ENCODE data around the gene ZSCAN1.

Gene ZSCAN1

DNA sequence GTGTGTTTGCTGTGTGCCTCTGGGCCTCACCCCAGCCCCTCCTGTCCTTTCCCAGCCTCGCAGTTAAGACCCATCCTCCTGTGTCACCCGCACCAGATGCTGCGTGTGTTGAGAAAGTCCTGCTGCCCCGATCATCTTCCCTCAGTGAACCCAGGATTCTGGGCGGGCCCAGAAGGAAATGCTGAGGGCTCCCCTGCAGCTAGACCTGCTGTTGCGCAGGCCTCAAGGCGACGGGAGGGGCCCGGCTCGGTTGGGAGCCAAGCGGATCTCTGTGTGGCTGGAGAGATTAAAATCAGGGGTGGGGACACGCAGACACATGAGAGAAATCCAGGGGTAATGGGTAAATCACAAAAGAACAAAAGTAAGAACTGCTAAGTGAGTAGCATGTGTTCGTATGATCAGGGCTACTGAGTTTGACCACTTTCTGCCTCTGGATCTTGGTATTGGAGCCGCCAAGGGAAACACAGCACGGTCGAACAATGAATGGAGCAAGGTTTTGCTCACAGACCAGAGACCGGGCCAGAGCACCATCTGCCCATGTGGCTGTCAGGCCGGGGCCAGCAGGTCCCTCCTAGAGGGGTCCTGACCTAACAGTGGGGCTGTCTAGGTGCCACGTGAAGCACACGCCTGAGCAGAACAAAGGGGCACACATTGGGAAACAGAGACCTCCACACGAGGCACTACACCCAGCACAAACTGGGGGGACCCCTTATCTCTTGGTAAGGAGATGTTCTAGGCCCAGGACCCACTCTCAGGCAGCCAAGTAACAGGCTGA lies 7.1 kb downstream of the ZSCAN1 start:
- DNase-seq = no peak

DNA sequence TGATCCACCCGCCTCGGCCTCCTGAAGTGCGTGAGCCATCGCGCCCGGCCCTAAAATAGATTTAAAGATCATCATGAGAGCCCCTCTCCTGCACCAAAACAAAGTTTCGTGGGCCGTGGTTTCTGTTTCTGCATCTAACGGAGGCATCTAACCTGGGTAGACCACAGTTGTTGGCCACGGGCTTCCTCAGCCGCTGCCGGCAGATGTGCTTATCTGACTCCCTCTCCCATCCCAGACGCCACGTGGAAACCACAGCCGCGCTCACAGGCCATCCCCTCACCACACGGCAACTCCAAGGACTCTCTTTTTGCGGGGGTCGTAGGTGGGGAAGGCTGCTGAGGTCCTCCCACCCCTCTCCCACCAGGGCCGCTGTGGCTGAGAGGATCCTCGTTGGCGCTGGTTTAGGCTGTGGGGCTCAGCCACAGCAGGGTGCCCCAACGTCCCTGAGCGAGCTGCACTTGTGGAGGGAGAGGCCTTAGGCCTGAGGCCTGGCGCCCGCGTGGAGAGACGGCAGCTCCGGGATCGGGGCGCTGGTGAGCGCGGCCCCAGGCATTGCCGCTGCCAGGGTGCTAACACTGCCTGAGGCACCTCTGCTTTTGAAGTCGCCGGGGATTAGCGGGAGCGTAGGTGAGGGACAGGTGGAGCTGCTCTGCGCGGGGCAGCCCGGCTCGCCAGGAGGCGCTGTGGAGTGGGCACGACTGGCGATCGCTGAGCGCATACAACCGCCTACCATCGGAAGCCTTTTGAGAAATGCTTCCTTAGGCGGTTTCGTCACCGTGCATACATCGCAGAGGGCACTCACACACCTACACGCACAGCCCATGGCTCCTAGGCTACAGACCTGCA lies 8.9 kb downstream of the ZSCAN1 start:
- no peak for DNase-seq

DNA sequence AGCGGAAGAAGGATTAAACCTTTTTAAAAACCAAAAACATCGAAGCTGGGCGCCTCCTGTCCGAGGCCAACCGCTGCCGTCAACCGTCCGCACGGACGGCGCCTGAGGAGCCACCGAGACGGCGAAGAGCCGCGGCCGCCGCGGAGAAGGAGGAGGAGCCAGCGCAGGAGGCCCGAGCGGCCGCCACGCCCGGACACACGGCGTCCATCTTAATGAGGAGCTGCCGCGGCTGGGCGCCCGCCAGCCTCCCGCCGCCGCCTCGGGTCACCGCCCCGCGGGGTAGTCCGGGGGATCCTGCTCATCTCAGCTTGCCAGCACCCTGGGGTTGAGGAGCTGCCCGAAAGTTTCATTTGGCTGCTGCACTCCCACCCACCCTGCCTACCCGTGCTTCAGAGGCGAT lies 10.6 kb downstream of the ZSCAN1 start:
- no peak for DNase-seq

DNA sequence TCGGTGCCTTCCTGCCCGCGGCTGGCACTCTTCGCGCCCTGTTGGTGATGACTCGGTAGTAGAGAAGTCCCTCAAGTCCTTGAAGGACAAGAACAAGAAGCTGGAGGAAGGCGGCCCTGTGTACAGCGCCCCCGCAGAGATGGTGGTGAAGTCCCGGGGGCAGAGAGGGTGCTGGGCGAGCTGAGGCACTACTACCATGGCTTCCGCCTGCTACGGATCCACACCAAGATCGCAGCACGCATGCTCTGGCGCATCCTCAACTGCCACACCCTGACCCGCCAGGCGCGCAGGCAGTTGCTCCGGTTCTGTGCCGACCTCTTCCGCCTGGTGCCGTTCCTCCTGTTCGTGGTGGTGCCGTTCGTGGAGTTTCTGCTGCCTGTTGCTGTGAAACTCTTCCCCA lies 11.1 kb downstream of the ZSCAN1 start:
- DNase-seq = no peak

DNA sequence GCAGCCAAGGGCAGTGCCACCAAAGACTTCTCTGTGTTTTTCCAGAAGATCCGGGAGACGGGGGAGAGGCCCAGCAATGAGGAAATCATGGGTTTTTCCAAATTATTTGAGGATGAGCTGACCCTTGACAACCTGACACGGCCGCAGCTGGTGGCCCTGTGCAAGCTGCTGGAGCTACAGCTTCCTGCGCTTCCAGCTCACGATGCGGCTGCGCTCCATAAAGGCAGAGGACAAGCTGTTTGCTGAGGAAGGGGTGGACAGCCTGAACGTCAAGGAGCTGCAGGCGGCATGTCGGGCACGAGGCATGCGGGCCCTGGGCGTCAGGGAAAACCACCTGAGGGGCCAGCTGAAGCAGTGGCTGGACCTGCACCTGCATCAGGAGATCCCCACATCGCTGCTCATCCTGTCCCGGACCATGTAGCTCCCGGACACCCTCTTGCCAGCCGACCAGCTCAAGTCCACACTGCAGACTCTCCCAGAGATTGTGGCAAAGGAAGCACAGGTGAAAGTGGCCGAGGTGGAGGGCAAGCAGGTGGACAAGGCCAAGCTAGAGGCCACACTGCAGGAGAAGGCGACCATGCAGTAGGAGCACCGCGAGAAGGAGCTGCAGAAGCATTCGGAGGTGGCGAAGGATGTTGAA lies 11.7 kb downstream of the ZSCAN1 start:
- no peak for DNase-seq

DNA sequence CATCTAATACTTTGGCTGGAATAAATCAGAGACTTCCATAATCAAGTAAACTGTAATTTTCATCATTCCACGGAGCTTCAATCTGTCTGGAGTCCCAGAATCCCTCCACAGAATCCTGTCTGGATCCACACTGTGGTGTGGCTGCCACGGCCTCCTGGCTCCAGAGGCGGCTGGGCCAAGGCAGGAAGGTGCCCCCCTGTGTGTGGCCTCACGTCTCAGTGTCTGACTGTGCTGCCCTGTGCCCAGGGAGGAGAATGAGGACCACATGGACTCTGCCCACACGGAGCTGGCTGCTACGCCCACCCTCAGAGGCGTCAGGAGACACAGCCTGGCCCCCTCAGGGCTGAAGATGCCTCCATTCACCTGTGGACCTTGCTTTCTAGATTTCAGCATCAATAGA lies 13.0 kb downstream of the ZSCAN1 start:
- no peak for DNase-seq

DNA sequence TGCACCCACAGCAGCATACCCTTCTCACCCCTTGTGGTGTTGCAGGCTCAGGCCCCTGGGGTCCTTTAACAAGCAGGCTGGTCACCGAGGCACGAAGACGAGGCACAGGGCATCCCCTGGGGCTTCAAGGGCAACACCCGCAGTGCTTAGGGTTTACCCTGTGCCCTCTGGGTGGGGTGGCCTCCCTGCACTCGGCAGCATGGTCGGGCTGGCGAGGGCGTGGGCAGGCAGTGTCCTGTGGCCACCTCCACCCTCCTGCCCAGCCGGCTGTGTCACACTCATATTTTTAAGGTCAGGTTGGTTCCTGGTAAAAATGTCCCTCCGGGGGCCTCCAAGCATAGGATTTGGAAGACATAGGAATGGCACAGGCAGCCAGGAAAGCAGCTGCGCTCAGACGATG lies 13.8 kb downstream of the ZSCAN1 start:
- DNase-seq = no peak

DNA sequence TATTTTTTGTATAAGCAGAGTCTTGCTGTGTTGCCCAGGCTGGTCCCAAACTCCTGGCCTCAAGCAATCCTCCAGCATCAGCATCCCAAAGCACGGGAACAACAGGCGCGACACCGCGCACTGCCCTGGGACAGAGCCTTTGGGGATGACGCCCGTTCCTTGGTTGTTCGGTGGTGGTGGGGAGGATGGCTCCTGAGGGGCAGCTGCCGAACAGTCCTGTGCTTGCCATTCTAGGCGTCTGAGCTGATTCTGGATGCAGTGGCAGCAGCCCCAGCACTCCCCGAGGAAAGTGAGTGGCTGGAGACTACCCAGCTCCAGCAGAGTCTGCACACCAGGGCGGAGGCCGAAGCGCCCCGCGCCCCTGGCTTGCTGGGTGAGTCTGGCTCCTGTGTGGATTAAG lies 18.4 kb downstream of the ZSCAN1 start:
- no peak for DNase-seq

DNA sequence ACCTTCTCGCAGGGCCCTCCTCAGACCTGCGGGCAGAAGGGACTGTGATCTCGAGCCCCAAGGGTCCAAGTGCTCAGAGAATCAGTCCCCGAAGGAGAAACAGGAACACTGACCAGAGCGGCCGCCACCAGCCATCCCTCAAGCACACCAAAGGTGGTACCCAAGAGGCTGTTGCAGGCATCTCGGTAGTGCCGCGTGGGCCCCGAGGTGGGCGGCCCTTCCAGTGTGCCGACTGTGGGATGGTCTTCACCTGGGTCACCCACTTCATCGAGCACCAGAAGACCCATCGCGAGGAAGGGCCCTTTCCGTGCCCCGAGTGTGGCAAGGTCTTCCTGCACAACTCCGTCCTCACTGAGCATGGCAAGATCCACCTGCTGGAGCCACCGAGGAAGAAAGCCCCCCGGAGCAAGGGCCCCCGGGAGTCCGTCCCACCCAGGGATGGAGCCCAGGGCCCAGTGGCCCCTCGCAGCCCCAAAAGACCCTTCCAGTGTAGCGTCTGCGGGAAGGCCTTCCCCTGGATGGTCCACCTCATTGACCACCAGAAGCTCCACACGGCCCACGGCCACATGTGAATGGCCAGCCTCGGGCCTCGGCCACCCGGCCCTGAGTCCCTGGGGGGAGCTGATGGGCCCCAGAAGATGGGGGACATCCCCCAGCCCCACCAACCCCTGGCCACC lies 19.8 kb downstream of the ZSCAN1 start:
- no peak for DNase-seq

DNA sequence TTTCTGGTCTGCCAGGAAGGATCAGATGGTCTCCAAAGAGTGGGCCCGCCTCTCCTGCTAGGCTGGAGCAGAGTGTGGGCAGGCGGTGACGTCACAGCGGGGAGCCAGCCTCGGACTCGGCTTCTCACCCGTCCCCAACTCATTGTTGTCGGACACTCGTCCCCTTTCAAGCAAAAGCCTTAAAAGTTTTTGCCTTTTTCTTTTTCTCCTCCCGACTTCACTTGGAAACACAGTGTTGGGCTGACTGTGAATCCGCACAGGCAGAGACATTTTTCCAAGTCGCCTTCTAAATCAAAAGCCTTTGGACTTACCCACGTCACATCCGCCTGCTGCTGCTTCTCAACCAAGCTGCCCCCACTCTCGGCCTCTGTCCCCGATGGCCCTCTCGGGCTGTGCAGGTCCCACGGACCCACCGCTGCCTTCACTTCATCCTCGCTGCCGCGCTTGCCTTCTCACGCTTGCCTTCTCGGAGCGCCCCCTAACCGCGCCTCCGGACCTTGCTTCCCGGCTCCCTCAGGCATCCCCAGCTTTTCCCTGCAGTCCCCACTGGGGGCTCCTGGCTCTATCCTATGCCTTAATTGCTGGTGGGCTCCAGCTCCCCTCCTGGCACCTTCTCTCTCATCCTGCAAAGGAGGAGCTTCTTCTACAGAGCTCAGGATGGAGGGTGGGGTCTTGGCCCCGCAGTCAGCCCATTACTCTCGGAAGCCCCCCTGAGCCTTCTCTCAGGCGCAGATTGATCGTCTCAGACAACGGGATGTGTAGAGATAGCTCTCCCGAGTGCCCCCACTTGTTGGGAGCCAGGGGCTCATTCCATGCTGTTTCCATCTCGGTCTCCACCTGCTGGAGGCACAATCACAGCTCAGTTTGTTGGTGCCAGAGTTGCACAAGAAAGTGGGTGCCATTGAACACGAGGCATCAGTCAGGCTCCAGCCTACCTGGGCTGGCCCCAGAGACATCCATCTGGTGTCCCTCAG lies 21.4 kb downstream of the ZSCAN1 start:
- no peak for DNase-seq

DNA sequence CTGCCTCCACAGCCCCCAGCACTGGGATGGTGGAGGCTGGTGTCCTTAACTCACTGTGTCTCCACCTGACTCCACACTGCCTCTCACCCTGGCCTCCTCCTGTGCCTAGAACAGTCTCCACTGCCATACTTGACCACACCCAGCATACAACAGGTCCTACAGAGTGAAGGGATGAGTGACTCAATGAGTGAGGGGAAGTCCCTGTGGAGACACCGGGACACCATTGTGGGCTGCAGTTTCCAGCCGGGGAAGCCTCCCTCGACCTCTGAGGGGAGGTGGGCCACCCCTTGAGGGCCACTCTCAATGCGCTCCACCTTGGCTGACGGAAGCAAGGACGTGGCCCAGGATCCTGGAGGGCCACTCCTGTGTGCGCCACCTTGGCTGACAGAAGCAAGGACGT lies 22.4 kb downstream of the ZSCAN1 start:
- no peak for DNase-seq

DNA sequence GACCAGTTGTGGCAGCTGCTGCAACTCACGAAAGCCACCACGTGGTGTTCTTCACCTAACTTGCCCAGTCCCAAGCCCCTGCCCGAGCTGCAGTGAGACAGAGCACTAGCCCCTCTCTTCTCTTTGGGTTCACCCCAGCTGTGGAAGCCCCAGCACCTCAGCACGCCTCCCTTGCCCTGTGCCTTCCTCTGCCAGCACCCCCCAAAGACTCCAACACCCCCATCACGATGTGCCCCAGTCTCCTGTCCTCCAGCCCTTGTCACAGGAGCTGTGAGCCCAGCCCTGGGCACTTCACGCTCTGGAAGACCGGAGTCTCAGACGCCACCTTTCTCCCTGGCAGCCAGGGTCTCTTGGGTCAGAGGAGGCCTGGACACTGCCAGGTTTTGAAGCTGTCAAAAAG lies 23.0 kb downstream of the ZSCAN1 start:
- no peak for DNase-seq

DNA sequence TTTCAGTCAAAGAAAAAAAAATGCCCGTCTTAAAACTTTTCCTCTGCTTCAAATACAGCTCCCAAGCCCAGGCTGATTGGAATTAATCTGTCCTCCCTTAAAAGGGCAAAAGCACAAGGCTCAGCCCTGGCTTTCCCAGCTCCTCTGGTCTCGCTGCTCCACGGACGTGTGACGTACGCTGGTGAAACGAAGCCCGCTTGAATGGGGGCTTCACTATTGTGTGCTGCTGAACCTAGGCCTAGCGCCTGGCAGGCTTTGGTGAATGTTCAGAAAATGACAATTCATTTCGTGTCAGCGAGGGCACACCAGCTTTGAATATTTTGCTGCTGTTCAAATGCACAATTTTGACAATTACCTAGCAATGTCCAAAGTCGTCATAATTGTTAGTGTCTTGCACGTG lies 24.6 kb downstream of the ZSCAN1 start:
- DNase-seq = no peak

DNA sequence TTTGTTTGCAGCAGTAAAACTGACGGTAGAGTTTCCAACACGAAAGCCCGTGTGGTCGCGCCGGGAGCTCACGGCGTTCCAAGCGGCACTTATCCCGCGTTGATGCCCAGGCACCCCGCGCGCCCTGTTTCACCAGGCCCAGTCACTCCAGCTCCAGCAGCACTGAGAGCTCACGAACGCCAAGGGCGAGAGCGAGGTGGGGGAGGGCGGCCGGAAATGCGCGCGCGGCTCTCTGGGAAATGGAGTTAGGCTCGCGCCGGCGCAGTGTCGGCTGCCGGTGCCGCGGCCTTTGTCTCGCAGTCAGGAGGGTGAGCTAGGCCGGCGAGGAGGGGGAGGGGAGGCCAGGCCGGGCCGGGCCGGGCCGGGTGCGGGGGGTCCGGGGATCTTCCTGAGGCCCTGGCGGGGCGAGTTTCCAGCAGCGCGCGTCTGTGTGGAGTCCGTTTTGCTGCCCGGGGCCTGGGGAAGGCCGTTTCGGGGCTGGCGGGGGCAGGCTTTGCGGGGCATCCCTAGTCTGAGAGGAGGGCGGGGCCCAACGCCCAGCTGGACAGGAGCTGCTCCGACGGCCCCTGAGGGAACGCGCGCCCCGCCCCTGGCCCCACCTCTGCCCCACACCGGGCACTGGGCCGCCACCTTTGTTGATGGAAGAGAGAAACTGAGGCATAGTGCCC lies 25.3 kb downstream of the ZSCAN1 start, which contains the start of gene ZNF135:
TSS of gene ZNF135 (plus strand) at position 280 of the 668 bp plus-strand sequence. CDS start 721 bp downstream, outside the sequence.
- no peak for DNase-seq

DNA sequence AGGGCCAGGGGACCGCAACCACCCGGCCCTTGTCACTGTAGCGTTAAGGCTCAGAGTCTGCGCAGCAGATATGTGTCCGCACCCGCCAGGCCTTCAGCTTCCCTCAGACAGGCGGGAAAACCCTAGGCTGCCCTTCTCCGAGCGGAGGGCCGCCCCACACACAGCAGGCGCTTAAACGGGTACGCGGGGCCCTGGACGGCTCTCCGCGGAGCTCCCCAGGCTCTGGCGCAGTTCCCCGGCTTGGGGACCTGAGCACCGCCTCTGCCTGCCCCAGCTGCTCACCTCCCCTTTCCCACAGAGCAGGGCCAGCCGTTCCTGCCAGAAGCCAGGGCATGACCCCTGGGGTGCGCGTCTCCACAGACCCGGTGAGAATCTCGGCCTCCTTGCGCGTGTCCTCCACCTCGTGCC lies 25.9 kb downstream of the ZSCAN1 start:
- no peak for DNase-seq

DNA sequence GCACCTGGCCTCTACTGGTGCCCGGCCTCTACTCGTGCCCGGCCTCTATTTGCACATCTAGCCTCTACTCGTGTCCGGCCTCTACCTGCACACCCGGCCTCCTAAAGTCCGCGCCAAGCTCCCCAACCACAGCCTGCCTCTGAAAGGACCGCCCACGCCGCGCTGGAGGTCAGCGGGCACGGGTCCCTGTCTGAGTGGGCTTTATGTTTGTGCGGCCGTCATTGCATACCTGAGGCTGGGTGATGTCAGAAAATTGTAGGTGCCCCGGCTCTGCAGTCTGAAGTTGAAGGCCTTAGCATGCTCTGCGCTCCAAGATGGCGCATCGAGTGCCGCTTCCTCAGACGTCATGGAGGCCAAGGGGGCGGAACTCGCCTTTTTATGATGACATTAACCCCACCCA lies 26.4 kb downstream of the ZSCAN1 start:
- DNase-seq = no peak

DNA sequence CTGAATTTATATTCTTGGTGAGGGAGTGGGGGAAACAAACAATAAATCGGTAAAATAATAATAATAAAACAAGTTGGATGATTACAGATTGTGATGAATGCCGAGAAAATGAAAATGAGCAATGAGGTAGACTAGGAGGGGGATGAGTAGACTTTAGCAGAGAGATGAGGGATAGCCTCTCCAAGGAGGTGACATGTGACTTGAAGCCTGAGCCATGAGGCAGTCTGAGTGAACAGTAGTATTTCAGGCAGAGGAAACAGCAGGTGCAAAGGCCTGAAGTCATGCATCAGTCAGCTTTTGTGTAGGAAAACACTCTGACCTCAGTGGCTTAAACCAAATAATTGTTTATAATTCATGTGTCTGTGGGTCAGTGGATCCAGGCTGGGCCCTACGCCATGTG lies 29.9 kb downstream of the ZSCAN1 start:
- no peak for DNase-seq

DNA sequence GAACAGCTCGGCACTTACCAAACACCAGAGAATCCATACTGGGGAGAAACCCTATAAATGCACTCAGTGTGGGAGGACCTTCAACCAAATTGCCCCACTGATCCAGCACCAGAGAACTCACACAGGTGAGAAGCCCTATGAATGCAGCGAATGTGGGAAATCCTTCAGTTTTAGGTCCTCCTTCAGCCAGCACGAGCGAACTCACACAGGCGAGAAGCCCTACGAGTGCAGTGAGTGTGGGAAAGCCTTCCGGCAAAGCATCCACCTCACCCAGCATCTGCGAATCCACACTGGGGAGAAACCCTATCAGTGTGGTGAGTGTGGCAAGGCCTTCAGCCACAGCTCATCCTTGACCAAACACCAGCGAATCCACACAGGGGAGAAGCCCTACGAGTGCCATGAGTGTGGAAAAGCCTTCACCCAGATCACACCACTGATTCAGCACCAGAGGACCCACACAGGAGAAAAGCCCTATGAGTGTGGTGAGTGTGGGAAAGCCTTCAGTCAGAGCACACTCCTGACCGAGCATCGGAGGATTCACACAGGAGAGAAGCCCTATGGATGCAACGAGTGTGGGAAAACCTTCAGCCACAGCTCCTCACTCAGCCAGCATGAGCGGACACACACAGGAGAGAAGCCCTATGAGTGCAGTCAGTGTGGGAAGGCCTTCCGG lies 33.6 kb downstream of the ZSCAN1 start:
- DNase-seq = no peak

DNA sequence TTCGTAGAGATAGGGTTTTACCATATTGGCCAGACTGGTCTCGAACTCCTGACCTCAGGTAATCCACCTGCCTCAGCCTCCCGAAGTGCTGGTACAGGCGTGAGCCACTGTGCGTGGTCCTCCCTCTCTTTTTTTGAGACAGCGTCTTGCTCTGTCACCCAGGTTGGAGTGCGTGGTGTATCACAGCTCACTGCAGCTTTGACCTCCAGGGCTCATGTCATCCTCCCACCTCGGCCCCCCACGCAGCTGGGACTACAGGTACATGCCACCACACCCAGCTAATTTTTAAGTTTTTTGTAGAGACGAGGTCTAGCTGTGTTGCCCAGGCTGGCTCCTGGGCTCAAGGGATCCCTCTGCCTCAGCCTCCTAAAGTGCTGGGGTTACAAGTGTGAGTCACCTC lies 46.0 kb downstream of the ZSCAN1 start:
- no peak for DNase-seq

DNA sequence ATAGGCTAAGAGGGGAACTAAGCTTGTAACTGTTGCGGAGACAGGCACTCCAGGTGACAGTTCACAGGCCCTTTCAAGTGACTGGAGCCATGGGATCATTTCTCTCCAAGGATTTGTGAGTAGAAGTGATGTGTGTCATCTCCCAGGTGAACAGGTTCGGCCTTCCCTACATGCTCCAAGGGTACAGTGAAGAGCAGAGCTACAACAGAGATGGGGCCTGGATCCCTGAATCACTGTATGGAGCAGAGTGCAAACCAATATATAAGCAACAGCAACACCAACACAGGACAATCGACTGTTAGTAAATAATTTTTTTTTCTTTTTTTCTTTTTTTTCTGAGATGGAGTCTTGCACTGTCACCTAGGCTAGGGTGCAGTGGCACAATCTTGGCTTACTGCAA lies 49.2 kb downstream of the ZSCAN1 start:
- no peak for DNase-seq

All from GOT3 (cell line).